Epithelial cell of prostate (primary cell): ENCODE measurements around the gene ANKRD44.

Experiments
- DNase-seq: peaks from one replicate; pipeline ENCODE4 v3.0.0-alpha.2; 2011; ENCODE audit warnings: low read depth, low spot score
- H3K27ac ChIP-seq: fragments of 450-650 bp; 2 replicates; pipeline ENCODE4 v1.5.1; 2017; ENCODE audit warnings: mild to moderate bottlenecking

ANKRD44 gene

DNA sequence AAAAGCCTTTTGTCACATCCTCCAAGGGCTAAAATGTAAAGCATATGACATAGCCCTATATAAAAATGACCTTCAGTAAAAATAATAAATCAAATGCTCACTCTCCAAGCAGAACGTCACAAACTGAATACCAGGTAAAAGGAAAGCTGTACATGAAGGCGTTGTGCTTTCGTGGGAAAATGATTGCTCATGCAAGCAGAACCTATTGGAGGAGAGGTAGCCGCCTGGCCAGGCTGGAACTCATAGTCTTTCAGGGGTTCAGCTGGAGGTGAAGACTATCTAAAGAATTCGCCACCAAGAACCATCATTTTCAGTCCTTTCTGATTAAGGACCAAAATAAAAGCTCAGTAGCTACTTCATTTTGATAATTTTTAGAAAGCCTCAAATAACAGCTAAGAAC, 44.7 kb downstream of the ANKRD44 start:
- H3K27ac ChIP-seq: no peak overlapping the region
- DNase-seq: no peak

DNA sequence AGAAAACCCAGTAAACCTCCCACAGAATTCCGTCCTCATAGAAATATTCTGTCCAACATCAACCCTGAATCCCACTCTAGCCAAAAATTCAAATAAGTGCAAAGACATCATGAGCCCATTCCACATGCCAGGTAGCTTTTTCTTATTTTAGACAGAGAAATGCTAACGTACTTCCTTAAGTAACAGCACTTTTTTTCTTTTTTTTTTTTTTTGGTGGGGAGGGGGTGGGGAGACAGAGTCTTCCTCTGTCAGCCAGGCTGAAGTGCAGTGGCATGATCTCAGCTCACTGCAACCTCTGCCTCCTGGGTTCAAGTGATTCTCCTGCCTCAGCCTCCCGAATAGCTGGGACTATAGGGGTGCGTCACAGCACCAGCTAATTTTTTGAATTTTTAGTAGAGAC, 45.5 kb downstream of the ANKRD44 start:
- DNase-seq: no peak
- H3K27ac ChIP-seq: no peak overlapping the region

DNA sequence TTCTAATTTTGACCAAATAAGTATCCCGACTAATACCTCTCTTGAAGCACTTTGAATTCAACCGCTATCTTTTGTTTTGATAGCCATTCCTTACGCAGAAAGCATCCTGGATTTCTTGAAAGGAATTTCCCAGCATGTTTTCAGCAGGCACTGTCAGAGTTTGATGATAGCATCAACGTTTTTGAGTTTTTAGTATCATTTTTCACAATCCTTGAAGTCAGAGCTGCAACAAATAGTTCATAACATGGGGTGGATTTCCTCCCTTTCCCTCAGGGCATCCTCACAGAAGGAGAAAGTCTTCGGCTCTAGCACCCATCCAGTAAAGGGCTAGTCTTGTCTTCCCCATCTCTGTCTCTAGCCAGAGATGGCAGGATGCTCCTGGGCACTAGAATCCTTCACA, 46.2 kb downstream of the ANKRD44 start:
- no peak overlapping the region for H3K27ac ChIP-seq
- no peak for DNase-seq

DNA sequence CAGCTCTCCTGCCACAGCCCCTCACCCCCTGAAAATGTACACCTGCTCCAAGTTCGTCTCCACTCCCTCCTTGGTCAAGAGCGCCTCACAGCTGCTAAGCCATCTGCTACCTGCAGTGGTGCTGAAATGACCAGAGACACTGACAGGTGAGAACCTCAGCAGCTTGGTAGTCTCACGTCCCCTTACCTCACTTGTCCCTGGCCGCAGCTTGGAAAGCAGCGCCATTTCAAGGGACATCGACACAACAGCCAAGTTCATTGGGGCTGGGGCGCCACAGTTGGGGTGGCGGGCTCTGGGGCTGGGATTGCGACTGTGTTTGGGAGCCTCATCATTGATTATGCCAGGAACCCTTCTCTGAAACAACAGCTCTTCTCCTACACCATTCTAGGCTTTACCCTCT, 47.5 kb downstream of the ANKRD44 start:
- no peak overlapping the region for H3K27ac ChIP-seq
- no peak for DNase-seq

DNA sequence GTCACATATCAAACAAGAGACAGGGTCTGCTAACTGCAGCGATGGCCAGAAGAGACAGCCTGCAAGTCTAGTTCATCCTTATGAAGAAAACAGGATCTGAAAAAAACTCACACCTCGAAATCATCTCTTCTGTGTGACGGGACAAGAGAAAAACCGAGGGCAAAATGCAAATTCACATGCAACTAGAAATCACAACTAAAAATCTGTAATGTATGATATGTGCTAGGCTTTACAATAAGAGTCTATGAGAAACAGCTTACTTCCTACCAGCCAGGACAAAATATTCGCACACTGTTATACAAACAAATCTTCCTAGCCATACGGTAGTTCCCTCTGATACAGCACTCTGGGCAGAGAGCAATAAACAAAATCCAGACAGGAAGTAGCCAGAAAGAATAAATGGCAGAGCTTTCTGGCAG, 48.8 kb downstream of the ANKRD44 start:
- no peak overlapping the region for H3K27ac ChIP-seq
- no peak for DNase-seq

DNA sequence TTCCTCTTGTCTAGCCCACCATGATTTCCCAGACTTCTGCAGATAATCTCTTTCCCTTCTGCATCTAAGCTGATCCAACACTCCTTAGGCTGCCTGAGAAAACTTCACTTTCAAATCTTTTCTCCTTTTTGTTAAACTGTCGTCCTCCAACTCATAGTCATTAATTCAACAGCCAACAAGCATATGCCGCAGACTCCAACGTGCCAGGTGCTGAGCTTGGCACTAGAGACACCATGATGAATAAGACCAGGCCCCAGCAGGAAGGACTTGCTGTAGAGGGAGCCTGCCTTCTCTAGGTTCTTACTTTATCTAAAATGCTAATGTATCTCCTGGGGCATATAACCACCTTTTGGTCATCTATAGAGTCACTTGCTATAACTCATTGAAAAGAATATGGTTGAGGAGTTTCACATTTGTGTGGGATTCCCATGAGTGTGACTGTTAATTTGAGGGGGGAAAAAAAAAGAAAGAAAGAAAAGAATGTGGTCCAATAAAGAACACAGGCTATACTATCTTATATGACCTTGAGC, 51.0 kb downstream of the ANKRD44 start:
- no peak for DNase-seq
- no peak overlapping the region for H3K27ac ChIP-seq

DNA sequence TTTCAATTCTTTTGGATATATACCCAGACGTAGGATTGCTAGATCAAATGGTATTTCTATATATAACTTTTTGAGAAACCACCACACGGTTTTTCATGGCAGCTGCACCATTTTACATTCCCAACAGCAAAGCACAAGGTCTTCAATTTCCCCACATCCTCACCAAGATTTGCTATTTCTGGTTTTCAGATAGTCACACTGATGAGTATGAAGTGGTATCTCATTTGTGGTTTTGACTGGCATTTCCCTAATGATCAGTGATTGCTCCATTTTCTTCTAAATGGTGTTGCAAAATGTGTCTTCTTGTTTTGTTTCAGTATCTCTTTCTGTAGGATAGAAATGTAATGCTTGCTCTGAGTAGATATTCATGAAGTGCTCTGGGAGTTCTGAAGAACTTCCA, 52.0 kb downstream of the ANKRD44 start:
- no peak for DNase-seq
- no peak overlapping the region for H3K27ac ChIP-seq

DNA sequence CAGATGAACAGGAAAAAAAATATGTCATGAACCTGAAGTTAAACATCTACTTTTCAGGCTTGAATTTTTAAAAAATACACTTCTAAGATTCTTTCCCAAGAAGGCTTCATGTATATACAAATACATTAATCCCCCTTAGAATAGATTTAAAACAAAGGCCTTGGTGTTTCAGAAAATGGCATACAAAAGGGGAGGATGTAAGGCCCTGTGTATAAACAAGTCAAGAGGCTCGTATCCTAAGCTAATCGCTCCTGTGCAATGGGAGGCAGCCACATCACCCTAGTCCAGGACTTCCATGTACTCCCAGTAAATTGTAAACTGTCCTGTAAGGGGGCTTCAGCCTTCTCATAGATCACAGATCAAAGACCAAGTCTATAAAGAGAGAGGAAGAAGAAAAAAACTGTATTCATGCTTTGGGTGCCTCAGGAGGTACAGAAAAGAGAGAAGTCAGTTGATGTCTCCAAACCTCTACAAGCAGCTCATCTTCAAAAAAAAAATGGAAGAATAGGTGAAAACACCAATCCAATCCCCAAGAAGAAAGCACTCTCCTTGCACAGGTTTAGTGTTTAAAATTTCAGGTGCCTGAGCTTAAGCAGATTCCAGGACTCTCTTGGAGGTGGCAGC, 53.9 kb downstream of the ANKRD44 start:
- H3K27ac ChIP-seq: no peak overlapping the region
- DNase-seq: no peak

DNA sequence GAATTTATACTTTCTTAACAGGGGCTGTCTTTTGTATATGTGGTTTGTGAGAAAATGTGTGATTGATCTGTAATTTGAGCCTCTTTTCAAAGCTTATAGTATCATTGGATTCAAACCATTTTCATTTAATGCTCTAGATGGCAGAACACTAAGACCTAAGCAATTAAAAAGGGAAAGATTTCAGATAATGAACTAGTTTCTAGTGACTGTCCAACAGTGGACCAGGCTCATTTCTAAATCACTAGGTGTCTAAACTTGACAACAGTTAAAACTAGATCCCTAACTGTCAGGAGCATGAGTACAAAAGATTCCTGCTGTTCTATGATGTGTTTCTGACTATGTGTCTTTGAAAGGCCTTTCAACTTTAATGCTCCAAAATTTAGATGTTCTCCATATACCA, 54.6 kb downstream of the ANKRD44 start:
- DNase-seq: no peak
- H3K27ac ChIP-seq: no peak overlapping the region

DNA sequence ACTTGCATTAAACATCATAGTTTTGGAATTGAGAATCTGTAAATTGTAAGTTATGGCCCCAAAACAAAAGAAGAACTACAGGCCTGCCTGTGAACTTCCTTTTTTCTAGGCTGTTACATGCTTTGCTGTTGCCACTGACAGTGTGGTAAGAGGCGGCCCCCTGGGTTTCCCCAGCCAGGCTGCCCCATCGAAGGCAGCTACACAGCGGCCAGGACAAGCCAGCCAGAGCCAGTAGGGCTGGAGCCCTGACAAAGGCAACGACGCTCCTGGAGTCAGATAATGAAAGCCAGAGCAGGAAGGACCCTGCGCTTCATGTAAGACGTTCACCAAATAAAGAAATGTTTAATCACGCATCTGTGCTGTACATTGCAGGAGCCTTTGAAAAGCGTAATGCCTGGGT, 55.0 kb downstream of the ANKRD44 start:
- H3K27ac ChIP-seq: no peak overlapping the region
- DNase-seq: no peak

DNA sequence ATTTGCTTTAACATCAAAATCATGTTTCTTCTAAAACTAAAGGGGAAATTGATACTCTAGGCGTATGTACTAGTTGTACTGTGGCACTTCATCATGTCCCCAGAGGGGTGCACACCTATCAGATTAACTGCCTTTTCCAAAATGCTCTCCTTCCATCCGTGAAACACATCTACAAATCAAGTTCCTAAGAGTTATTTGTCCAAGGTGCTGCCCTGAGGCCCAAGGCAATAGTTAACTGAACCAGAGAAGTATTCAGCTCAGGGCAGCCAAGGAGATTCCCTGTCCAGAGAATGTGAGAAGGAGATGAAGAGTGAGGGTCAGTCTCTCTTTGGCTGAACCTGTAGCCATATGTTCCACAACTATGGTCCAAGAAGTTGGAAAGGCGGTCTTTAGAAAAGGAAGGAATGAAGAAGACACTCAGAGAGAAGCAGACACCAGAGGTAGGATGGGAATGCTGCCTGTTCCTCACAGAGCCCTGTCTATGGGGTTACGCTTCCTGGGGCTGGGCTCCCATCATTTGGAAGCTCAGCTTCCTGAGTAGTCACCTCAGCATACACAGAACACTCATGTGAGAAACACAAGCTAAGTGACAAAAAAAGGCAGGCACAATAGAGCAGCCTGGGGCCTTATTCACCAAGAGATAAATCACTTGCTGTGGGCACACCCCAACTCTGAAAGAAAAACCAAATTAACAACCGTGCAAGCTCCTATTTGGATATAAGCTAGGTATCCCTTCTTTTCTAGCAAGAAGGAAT, 55.6 kb downstream of the ANKRD44 start:
- H3K27ac ChIP-seq: no peak overlapping the region
- DNase-seq: no peak

DNA sequence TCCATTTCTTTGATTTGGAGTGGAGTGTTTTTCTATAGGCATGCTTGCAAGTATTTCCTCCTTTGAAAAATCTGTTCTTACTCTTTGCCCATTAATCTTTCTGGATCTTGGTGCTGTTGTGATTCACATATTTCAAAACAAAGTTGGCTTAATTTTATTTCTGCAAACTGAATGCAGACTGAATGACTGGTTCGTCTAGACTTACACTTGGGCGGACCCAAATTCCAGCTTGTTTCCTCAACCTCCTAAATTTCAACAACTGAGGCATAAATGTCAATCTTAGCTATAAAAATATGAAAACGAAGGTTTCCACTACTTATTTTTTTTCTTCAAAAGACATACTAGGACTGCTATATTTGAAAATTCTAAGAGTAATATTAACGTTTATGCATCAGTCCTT, 59.0 kb downstream of the ANKRD44 start:
- no peak for DNase-seq
- no peak overlapping the region for H3K27ac ChIP-seq

DNA sequence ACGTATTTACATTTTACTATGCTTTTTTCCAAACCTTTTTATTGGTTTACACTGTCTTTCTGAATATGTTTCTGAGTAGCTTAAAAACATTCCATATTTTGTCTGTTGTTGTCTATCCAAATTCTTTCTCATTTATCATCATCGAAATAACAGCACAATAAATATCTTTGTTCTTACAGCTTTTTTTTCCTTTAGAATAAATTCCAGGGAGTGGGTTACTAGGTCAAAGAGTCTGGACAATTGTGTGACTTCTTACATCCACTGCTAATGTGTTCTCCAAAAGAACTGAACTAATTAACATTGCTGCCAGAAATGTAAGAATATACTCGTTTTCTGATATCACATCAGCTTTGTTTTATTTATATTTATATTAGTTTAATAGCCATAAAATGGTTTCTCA, 59.4 kb downstream of the ANKRD44 start:
- no peak overlapping the region for H3K27ac ChIP-seq
- DNase-seq: no peak

DNA sequence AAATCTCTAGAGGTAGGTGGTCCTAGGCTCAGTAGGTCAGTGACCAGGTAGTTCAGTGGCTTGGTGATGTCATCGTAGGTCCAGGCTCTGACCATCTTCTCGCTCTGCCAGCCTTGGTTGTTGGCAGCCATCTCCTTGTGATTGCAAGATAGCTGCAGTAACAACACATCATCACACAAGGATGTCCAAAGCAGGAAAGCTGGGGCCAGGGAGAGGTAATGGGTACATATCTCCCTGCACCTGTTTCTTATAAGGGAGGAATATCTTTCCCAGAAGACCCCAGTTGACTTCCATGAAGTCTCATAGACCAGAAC, 60.5 kb downstream of the ANKRD44 start:
- DNase-seq: no peak
- H3K27ac ChIP-seq: no peak overlapping the region

DNA sequence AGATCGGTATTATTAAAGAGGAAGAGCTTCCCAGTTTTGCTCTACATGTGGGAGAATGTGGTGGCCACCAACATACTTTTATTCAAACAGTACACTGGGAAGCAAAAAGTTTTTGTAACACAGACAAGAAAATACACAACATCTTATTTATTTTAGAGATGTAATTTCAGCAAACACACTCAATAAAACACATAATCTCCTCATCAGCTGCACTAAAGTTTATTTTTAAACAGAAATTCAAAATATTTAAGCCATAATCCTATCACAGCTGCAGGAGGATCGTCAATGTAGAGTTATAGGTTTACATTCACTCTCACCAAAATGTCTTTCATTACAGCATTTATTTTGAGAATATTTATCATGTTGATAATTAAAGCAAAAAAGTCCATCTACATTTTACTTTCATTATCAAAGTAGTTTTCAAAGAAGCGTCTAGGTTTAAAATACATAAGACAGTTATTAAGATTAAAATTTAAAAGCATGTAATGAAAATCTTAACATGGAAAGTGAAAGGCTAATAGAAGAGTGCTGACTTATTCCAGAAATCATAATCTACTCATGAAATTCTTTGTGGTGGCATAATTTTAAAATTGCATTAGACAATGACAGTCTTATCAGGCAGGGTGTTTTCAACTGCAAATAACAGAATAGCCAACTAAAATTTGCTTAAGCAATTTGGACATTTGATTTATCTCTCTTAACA, 61.0 kb downstream of the ANKRD44 start:
- DNase-seq: no peak
- no peak overlapping the region for H3K27ac ChIP-seq

DNA sequence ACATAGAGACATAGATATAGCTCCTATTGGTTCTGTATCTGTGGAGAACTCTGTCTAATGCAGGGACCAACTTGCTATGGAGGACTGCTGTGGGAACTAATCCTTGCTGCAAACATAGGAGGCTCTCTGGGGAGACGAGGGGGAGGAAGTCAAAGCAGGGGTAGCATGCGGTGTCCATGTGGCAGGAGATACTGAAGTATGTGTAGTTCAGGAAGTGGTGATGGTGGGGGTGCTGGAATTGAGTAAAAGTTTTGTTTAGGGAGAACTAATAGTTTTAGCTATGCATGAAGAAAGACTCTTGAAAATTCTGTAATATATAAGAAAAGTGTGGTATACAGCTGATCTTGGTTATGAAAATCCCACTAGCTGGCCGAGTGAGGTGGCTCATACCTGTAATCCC, 62.0 kb downstream of the ANKRD44 start:
- no peak overlapping the region for H3K27ac ChIP-seq
- DNase-seq: no peak

DNA sequence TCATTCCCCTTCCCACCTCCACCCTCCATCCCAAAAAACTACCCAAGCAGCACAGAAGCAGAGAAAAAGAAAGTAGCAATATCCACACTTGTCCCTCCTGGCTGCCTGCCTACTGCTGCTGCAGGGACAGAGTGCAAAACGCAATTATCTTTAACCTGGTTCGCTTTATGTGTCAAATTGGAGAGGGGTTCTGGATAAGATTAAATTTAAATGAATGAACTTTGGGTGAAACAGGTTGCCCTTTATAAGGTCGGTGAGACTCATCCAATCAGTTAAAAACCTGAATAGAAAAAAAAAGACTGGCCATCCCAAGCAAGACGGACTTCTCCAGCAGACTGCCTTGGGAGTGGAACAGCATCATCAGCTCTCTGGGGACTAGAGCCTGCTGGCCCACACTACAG, 62.6 kb downstream of the ANKRD44 start:
- DNase-seq: no peak
- no peak overlapping the region for H3K27ac ChIP-seq

DNA sequence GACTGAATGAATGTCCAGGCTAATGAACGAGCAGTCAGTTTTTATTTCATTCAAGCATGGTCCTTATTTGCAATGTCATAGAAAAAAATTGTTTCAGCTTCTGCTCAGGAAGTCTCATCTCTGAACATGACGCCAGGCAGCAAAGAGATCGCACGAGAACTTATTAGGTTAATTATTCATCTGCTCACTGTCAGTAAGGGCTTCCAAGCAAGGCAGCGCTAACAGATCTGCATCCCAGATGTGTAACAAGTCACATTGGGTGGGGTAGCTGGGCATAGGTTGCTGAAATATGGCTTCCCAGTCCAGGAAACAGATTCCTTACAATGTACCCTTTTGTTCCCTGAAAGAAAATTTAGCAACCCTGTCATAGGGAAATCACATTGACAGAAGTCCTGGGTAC, 63.5 kb downstream of the ANKRD44 start:
- no peak overlapping the region for H3K27ac ChIP-seq
- DNase-seq: no peak

DNA sequence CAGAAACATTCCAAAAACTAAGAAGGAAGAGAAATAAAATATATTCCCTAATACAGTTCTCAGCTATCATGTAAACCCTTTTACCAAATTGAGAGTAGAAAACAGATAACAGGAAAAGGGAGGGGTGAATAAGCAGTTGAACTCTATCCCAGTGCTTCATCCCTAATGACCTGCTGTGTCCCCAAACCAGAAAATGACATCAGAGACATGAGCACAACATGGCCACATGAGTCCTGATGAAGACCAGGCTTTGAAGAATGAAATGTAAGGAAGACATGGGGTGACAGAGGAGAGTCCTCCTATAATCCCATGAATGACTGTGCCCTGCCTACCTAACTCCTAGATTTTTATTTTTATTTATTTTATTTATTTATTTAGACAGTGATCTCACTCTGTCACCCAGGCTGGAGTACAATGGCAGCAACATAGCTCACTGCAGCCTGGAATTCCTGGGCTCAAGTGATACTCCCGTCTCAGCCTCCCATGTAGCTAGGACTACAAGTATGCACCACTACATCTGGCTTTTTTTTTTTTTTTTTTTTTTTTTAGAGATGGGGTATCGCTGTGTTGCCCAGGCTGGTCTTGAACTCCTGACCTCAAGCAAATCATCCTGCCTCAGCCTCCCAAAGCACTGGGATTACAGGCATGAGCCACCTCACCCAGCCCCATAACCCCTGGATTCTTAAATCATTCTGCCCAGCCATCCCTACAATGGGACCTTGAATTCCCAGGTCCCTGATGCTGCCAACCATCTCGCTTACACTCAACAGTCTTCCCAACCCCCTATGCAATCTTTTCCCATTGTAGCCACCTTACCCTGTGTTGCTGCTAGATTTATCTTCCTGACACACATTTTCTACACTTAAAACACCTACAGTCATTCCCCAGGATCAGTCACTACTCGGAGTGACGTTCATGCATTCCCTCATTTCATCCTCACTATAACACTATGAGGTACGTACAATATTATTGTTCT, 64.5 kb downstream of the ANKRD44 start:
- DNase-seq: no peak
- H3K27ac ChIP-seq: no peak overlapping the region

DNA sequence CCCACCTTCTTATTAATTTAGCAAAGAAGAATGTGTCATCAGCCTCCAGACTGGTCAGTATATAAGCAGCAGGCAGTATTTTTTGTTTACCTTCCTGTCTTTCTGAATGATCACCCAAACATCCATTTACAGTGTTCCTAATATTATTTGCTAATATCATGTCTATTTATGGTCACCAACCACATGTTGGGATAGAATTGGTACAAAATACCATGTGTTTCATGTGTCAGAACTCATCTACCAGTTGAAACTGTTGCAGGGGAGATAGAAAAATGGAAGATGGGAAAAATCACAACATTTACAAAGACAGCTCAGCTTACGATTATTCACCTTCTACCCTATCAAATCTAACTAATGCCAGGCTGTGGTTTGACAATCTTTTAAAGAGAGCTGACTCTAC, 66.2 kb downstream of the ANKRD44 start:
- no peak overlapping the region for H3K27ac ChIP-seq

More for the DNA sequence above, 66.2 kb downstream of the ANKRD44 start:
- DNase-seq: no peak
